HepG2 (cell line): ENCODE data around the gene KATNAL1. TPM values are rescaled to one million over a fixed set of nuclear protein-coding genes. Genes with fewer than 3 reads are reported as not detected.

Experiments
- ATAC-seq: fragments of 200-7000 bp; cut with Tn5 transposase; 3 replicates; pipeline ENCODE4 v1.9.1; 2020; ENCODE audit warnings: mild to moderate bottlenecking, moderate library complexity
- BruUV-seq: library from RNA; stranded (reverse); fragments of 400-500 nt; replicated peaks from 2 replicates; lab custom pipeline; 2021; lab: Mats Ljungman, UMichigan
- CTCF ChIA-PET: fragments of 300-600 bp; formaldehyde crosslinking; extraction: SDS; loops from one replicate; lab custom pipeline; 2021; ENCODE audit warnings: low total read pairs, inconsistent platforms, low intra/inter-chr PET ratio; lab: Yijun Ruan, JAX
- POLR2A ChIA-PET: fragments of 350-600 bp; sonication (Branson Sonifier 250); formaldehyde crosslinking; loops from one replicate; lab custom pipeline; 2020; ENCODE audit warnings: antibody characterized with exemption, inconsistent platforms; lab: Yijun Ruan, JAX
- DNase-seq: peaks from one replicate; pipeline ENCODE4 v3.0.0-alpha.2; 2015; ENCODE audit warnings: low spot score
- FAIRE-seq: peaks from 3 replicates; lab custom pipeline; 2011; peaks lifted over from hg19 to GRCh38; lab: Jason Lieb, UNC
- H2AFZ ChIP-seq: one replicate; pipeline ENCODE4 v1.6.1; 2011; ENCODE audit warnings: low read length, inconsistent platforms
- H3K27ac ChIP-seq: fragments of 300-600 bp; 3 replicates; pipeline ENCODE4 v1.8.0; 2011; ENCODE audit warnings: mixed run types, mild to moderate bottlenecking, mixed read lengths, low read length, inconsistent platforms; ENCODE audit not compliant: insufficient read depth; ENCODE audit errors: extremely low read length
- H3K27me3 ChIP-seq, 2 experiments: fragments of 200-600 bp in 1 of 2; 2 replicates in 1 of 2; 3 replicates in 1 of 2; pipeline versions ENCODE4 v1.6.0 to v1.8.0; 2011; ENCODE audit warnings: low read length in 2 of 2, mild to moderate bottlenecking in 2 of 2, moderate library complexity in 2 of 2, inconsistent platforms in 1 of 2; ENCODE audit not compliant: insufficient read depth in 2 of 2, control insufficient read depth in 1 of 2
- H3K36me3 ChIP-seq, 2 experiments: fragments of 200-600 bp in 1 of 2; replicated peaks in 1 of 2; 2 replicates in 1 of 2; 3 replicates in 1 of 2; pipeline versions ENCODE4 v1.5.1 to v1.8.0; 2011; ENCODE audit warnings: low read length in 2 of 2, inconsistent platforms in 1 of 2; ENCODE audit not compliant: insufficient read depth in 2 of 2, control insufficient read depth in 1 of 2
- H3K4me1 ChIP-seq: 2 replicates; pipeline ENCODE4 v1.5.1; 2012; ENCODE audit warnings: low read length, inconsistent platforms; ENCODE audit not compliant: insufficient read depth
- H3K4me2 ChIP-seq: 2 replicates; pipeline ENCODE4 v1.6.0; 2011; ENCODE audit warnings: low read depth, low read length, inconsistent platforms
- H3K4me3 ChIP-seq, 3 experiments: fragments of 200-600 bp in 1 of 3; sonication (generic), shearing (Covaris generic) in 1 of 3; replicated peaks in 1 of 3; 2 replicates each; pipeline ENCODE4 v1.5.1; 2011 to 2016; ENCODE audit warnings: low read length in 3 of 3, inconsistent platforms in 2 of 3, low read depth in 2 of 3, mild to moderate bottlenecking in 2 of 3, control low read depth in 1 of 3, mixed read lengths in 1 of 3; ENCODE audit not compliant: insufficient read depth in 1 of 3
- H3K79me2 ChIP-seq: one replicate; pipeline ENCODE4 v1.6.1; 2011; ENCODE audit warnings: low read length, inconsistent platforms; ENCODE audit not compliant: insufficient read depth
- H3K9ac ChIP-seq: 2 replicates; pipeline ENCODE4 v1.6.0; 2011; ENCODE audit warnings: mild to moderate bottlenecking, low read depth, low read length, inconsistent platforms; ENCODE audit not compliant: insufficient read depth
- H3K9me3 ChIP-seq: 2 replicates; pipeline ENCODE4 v1.5.1; 2012; ENCODE audit warnings: mild to moderate bottlenecking, low read length
- H4K20me1 ChIP-seq: 2 replicates; pipeline ENCODE4 v1.6.0; 2011; ENCODE audit warnings: inconsistent platforms, mild to moderate bottlenecking, low read length, moderate library complexity; ENCODE audit not compliant: insufficient read depth
- AHR ChIP-seq: IDR thresholded peaks from 2 replicates; pipeline ENCODE4 v1.6.1; 2018; ENCODE audit warnings: missing genetic modification reagents, missing compliant biosample characterization
- E2F2 ChIP-seq: sonication (generic); formaldehyde crosslinking; IDR thresholded peaks from 2 replicates; pipeline ENCODE4 v1.4.0; 2020; ENCODE audit warnings: missing genetic modification reagents, borderline replicate concordance
- ELF3 ChIP-seq: IDR thresholded peaks from 2 replicates; pipeline ENCODE4 v1.6.1; 2016; ENCODE audit warnings: missing genetic modification reagents, missing compliant biosample characterization
- LCORL ChIP-seq, 2 experiments: fragments of 450-650 bp in 1 of 2; sonication (generic) in 1 of 2; formaldehyde crosslinking in 1 of 2; IDR thresholded peaks; 2 replicates each; pipeline versions ENCODE4 v1.5.0 to v1.6.1; 2017 to 2020; ENCODE audit warnings: antibody characterized with exemption in 1 of 2, missing genetic modification reagents in 1 of 2
- MAFK ChIP-seq, 2 experiments: IDR thresholded peaks in 1 of 2; conservative IDR thresholded peaks in 1 of 2; 2 replicates each; pipeline ENCODE4 v1.6.1; 2011; ENCODE audit warnings: improper control_type of control experiment in 2 of 2, low read length in 2 of 2
- MED1 ChIP-seq: sonication (generic); formaldehyde crosslinking; IDR thresholded peaks from 2 replicates; pipeline ENCODE4 v1.4.0; 2020; ENCODE audit warnings: missing genetic modification reagents
- MIXL1 ChIP-seq: IDR thresholded peaks from 2 replicates; pipeline ENCODE4 v1.6.1; 2016
- NR1H2 ChIP-seq: sonication (generic); formaldehyde crosslinking; IDR thresholded peaks from 2 replicates; pipeline ENCODE4 v1.8.1; 2022; ENCODE audit warnings: low read depth, missing genetic modification reagents, borderline replicate concordance
- RXRB ChIP-seq: IDR thresholded peaks from 2 replicates; pipeline ENCODE4 v1.6.1; 2016; ENCODE audit warnings: borderline replicate concordance, missing genetic modification reagents, missing compliant biosample characterization
- SIN3B ChIP-seq: fragments of 150-350 bp; IDR thresholded peaks from 2 replicates; pipeline ENCODE4 v1.6.1; 2014; ENCODE audit warnings: low read length
- TCF7 ChIP-seq: sonication (generic); IDR thresholded peaks from 2 replicates; pipeline ENCODE4 v1.6.1; 2016; ENCODE audit warnings: antibody characterized with exemption, low read depth
- TEAD3 ChIP-seq: optimal IDR thresholded peaks from 2 replicates; pipeline ENCODE3; 2016; ENCODE audit warnings: borderline replicate concordance
- ZNF12 ChIP-seq: sonication (generic); formaldehyde crosslinking; IDR thresholded peaks from 2 replicates; pipeline ENCODE4 v1.5.0; 2020; ENCODE audit warnings: missing genetic modification reagents
- ZNF646 ChIP-seq: sonication (generic); formaldehyde crosslinking; IDR thresholded peaks from 2 replicates; pipeline ENCODE4 v1.9.0; 2021; ENCODE audit warnings: mild to moderate bottlenecking, missing genetic modification reagents
- ZNF678 ChIP-seq: sonication (generic); formaldehyde crosslinking; IDR thresholded peaks from 2 replicates; pipeline ENCODE4 v1.4.0; 2020; ENCODE audit warnings: mild to moderate bottlenecking, missing genetic modification reagents
- ZNF850 ChIP-seq: sonication (generic); formaldehyde crosslinking; conservative IDR thresholded peaks from 2 replicates; pipeline ENCODE4 v1.9.0; 2021; ENCODE audit warnings: mild to moderate bottlenecking, missing genetic modification reagents
- WGBS: methylation state at CpG from one replicate; pipeline ENCODE4 v1.1.6; 2017; ENCODE audit warnings: low lambda C conversion rate; 5-methylcytosine and 5-hydroxymethylcytosine counted together
- in situ Hi-C: cut with HindIII; loops from 2 replicates; pipeline ENCODE4 v1.10.0; 2017; ENCODE audit warnings: low pct_unique_long_range_greater_than_20kb; ENCODE audit not compliant: extremely low pct_ligation_motif_present
- intact Hi-C: fragments of 100-400 bp; cut with micrococcal nuclease; formaldehyde crosslinking; loops from one replicate; pipeline ENCODE4 v1.10.0; 2022; ENCODE audit not compliant: unreplicated experiment
- polyA plus RNA-seq, 8 experiments: library from polyadenylated mRNA; depleted of rRNA in 3 of 8; stranded (reverse) in 7 of 8; unstranded in 1 of 8; fragments of >200 nt; fragmentation: Illumina TruSeq in 4 of 8; extraction: Trizol in 4 of 8; gene quantifications; 2 replicates each; pipeline versions ENCODE4 v1.2.1 to v1.2.3, GENCODE V29; 2011 to 2016; ENCODE audit warnings: low read depth in 4 of 8, missing spikeins in 1 of 8, mixed read lengths in 1 of 8; ENCODE audit not compliant: insufficient read depth in 1 of 8
- total RNA-seq, 5 experiments: library from RNA; depleted of rRNA; stranded (reverse); fragments of >200 nt; fragmentation: Illumina TruSeq; extraction: Trizol; gene quantifications; 2 replicates each; pipeline ENCODE4 v1.2.3, GENCODE V29; 2016; ENCODE audit warnings: low read depth in 1 of 5

KATNAL1 gene
- total and polyA plus RNA-seq, 2 of the 13 experiments (the other 11 are each of a cell fraction or from before 2014, with no cell fraction given): 3.2 to 11.8 TPM

GRCh38 chr13:30247406-30247805, 59.9 kb downstream of the KATNAL1 start (continued):
- no peak for TF ChIP-seq ZNF646 (CRISPR knock-in tag)
- no peak for TF ChIP-seq MED1 (CRISPR knock-in tag)
- no peak for TF ChIP-seq TEAD3
- peak; percentile 89 to 96 for TF ChIP-seq MAFK (conservative IDR thresholded peaks at IDR 0.05 in 1 of 2, IDR thresholded peaks at IDR 0.05 in 1 of 2; ENCODE audit: low read length in 2 of 2)
- no peak for TF ChIP-seq ELF3 (CRISPR knock-in tag)
- TF ChIP-seq RXRB (CRISPR knock-in tag): no peak
- TF ChIP-seq, all 625 proteins: peak for 2

- H3K4me1 ChIP-seq: no peaks in the 10 kb centered on the region
- H2AFZ ChIP-seq: no peak overlapping the region
- CTCF ChIA-PET: no interaction called here
- DNase-seq (no peak), ATAC-seq (no peak), FAIRE-seq (no peak)
- no peak overlapping the region for H3K9ac ChIP-seq
- no peaks in the 10 kb centered on the region for H3K9me3 ChIP-seq
- no peak overlapping the region for H3K27ac ChIP-seq
- in situ Hi-C loops (no loop called here), intact Hi-C loops (no loop called here)
- POLR2A ChIA-PET: no interaction called here
- no peak overlapping the region for H3K4me2 ChIP-seq
- 92% methylated on average over 2 of the region's 2 CpGs for WGBS
- no peaks in the 10 kb centered on the region for H4K20me1 ChIP-seq
- no peaks in the 10 kb centered on the region for H3K27me3 ChIP-seq
- no TSS peak for BruUV-seq
- no peaks in the 10 kb centered on the region for H3K79me2 ChIP-seq
- H3K36me3 ChIP-seq: no peaks in the 10 kb centered on the region
- H3K4me3 ChIP-seq: no peak overlapping the region
- no peak for TF ChIP-seq NR1H2 (CRISPR knock-in tag)
- TF ChIP-seq LCORL (IDR thresholded peaks at IDR 0.05): no peak
- TF ChIP-seq LCORL (CRISPR knock-in tag; IDR thresholded peaks at IDR 0.05): no peak
- no peak for TF ChIP-seq ZNF678 (CRISPR knock-in tag)
- TF ChIP-seq AHR: no peak
- TF ChIP-seq TCF7: no peak
- TF ChIP-seq MIXL1 (CRISPR knock-in tag): no peak
- TF ChIP-seq SIN3B: no peak
- TF ChIP-seq ZNF850 (CRISPR knock-in tag): no peak
- no peak for TF ChIP-seq ZNF12 (CRISPR knock-in tag)
- TF ChIP-seq E2F2 (CRISPR knock-in tag): no peak
These were observed 65.8 kb downstream of the KATNAL1 start for GRCh38 chr13:30241532-30241931.
